H1 (cell line): ENCODE data around the gene MYH8. TPM values are rescaled to one million over a fixed set of nuclear protein-coding genes. Genes with fewer than 3 reads are reported as not detected.
A peak's percentile ranks its signal among the peaks of the same experiment; 100 is the strongest.

Source experiments
- CTCF ChIA-PET: fragments of 300-600 bp; sonication (Branson Sonifier 250); formaldehyde crosslinking; loops from one replicate; lab custom pipeline; 2021; ENCODE audit not compliant: partially characterized antibody; lab: Charles Lee
- POLR2A ChIA-PET: fragments of 300-600 bp; sonication (Branson Sonifier 250); formaldehyde crosslinking; loops from one replicate; lab custom pipeline; 2021; ENCODE audit warnings: inconsistent platforms; ENCODE audit not compliant: partially characterized antibody; lab: Charles Lee
- DNase-seq, 2 experiments: peaks; one replicate each; pipeline versions ENCODE4 v3.0.0 to v3.0.0-alpha.2; 2010 to 2022; ENCODE audit warnings: low spot score in 2 of 2, low read depth in 1 of 2, mixed read lengths in 1 of 2
- FAIRE-seq: peaks from 2 replicates; lab custom pipeline; 2011; peaks lifted over from hg19 to GRCh38; lab: Jason Lieb, UNC
- H2AFZ ChIP-seq: 2 replicates; pipeline ENCODE4 v1.8.1; 2012; ENCODE audit warnings: low read length, inconsistent platforms
- H2AK5ac ChIP-seq: 2 replicates; pipeline ENCODE4 v1.6.1; 2013; ENCODE audit warnings: low read depth, low read length
- H2BK120ac ChIP-seq: replicated peaks from 2 replicates; pipeline ENCODE3; 2013; ENCODE audit warnings: low read depth, low read length, inconsistent platforms
- H2BK12ac ChIP-seq: 2 replicates; pipeline ENCODE4 v1.6.1; 2013; ENCODE audit warnings: low read depth, low read length
- H2BK15ac ChIP-seq: 2 replicates; pipeline ENCODE4 v1.6.1; 2013; ENCODE audit warnings: low read length
- H2BK20ac ChIP-seq: 2 replicates; pipeline ENCODE4 v1.6.1; 2013; ENCODE audit warnings: low read length
- H2BK5ac ChIP-seq: 2 replicates; pipeline ENCODE4 v1.6.1; 2013; ENCODE audit warnings: low read depth, low read length
- H3K14ac ChIP-seq: 2 replicates; pipeline ENCODE4 v1.6.1; 2013; ENCODE audit warnings: inconsistent platforms; ENCODE audit not compliant: insufficient read length
- H3K18ac ChIP-seq: 2 replicates; pipeline ENCODE4 v1.6.1; 2013; ENCODE audit warnings: low read length; ENCODE audit errors: extremely low read depth
- H3K23ac ChIP-seq: 2 replicates; pipeline ENCODE4 v1.6.1; 2013; ENCODE audit warnings: inconsistent platforms; ENCODE audit not compliant: insufficient read length
- H3K23me2 ChIP-seq: 2 replicates; pipeline ENCODE4 v1.6.1; 2013; ENCODE audit warnings: low read depth, low read length
- H3K27ac ChIP-seq: 2 replicates; pipeline ENCODE4 v1.6.1; 2011; ENCODE audit warnings: low read depth, low read length, inconsistent platforms
- H3K27me3 ChIP-seq, 4 experiments: replicated peaks in 1 of 4; 1 replicate in 1 of 4; 2 replicates in 3 of 4; pipeline versions ENCODE4 v1.6.1 to v1.8.1; 2011 to 2013; ENCODE audit warnings: low read length in 3 of 4, mild to moderate bottlenecking in 3 of 4, inconsistent platforms in 2 of 4, mixed read lengths in 2 of 4, moderate library complexity in 1 of 4; ENCODE audit not compliant: control insufficient read depth in 3 of 4, insufficient read depth in 3 of 4; ENCODE audit errors: extremely low read depth in 1 of 4
- H3K36me3 ChIP-seq, 4 experiments: 2 replicates each; pipeline versions ENCODE4 v1.6.1 to v1.8.1; 2011 to 2013; ENCODE audit warnings: mild to moderate bottlenecking in 4 of 4, low read length in 3 of 4, moderate library complexity in 2 of 4, control low read depth in 1 of 4, inconsistent platforms in 1 of 4; ENCODE audit not compliant: insufficient read depth in 4 of 4, control insufficient read depth in 2 of 4
- H3K4ac ChIP-seq: replicated peaks from 2 replicates; pipeline ENCODE3; 2013; ENCODE audit warnings: low read length, low read depth, mixed read lengths, inconsistent platforms; ENCODE audit not compliant: insufficient read length
- H3K4me1 ChIP-seq, 4 experiments: replicated peaks in 1 of 4; 1 replicate in 1 of 4; 2 replicates in 3 of 4; pipeline versions ENCODE4 v1.6.1 to v1.8.1; 2011 to 2013; ENCODE audit warnings: low read length in 3 of 4, inconsistent platforms in 2 of 4, mixed read lengths in 1 of 4; ENCODE audit not compliant: insufficient read depth in 4 of 4, control insufficient read depth in 3 of 4
- H3K4me2 ChIP-seq, 2 experiments: 2 replicates each; pipeline versions ENCODE4 v1.6.1 to v1.8.1; 2011 to 2013; ENCODE audit warnings: low read depth in 2 of 2, low read length in 2 of 2, control low read depth in 1 of 2, inconsistent platforms in 1 of 2, mild to moderate bottlenecking in 1 of 2; ENCODE audit not compliant: insufficient read depth in 1 of 2
- H3K4me3 ChIP-seq, 4 experiments: fragments of 200-600, 300-600 bp in 1 of 4; sonication (generic), shearing (Covaris generic), sonication (Bioruptor Twin) in 1 of 4; 2 replicates each; pipeline versions ENCODE4 v1.5.1 to v1.8.1; 2011 to 2016; ENCODE audit warnings: low read length in 4 of 4, low read depth in 3 of 4, control low read depth in 2 of 4, inconsistent platforms in 2 of 4, mild to moderate bottlenecking in 2 of 4, mixed read lengths in 1 of 4, moderate library complexity in 1 of 4; ENCODE audit not compliant: insufficient read depth in 2 of 4; ENCODE audit errors: extremely low read depth in 1 of 4
- H3K56ac ChIP-seq: replicated peaks from 2 replicates; pipeline ENCODE3; 2013; ENCODE audit warnings: low read depth, mild to moderate bottlenecking, mixed read lengths, low read length, inconsistent platforms; ENCODE audit not compliant: insufficient read length
- H3K79me1 ChIP-seq: 2 replicates; pipeline ENCODE4 v1.6.1; 2013; ENCODE audit warnings: low read depth, low read length, control low read depth
- H3K79me2 ChIP-seq, 2 experiments: 2 replicates each; pipeline versions ENCODE4 v1.6.1 to v1.8.1; 2012 to 2013; ENCODE audit warnings: low read length in 2 of 2, mild to moderate bottlenecking in 2 of 2, inconsistent platforms in 1 of 2; ENCODE audit not compliant: insufficient read depth in 2 of 2, control insufficient read depth in 1 of 2
- H3K9ac ChIP-seq, 4 experiments: replicated peaks in 1 of 4; 1 replicate in 1 of 4; 2 replicates in 3 of 4; pipeline versions ENCODE4 v1.6.1 to v1.8.1; 2011 to 2013; ENCODE audit warnings: low read depth in 3 of 4, low read length in 3 of 4, control low read depth in 2 of 4, mild to moderate bottlenecking in 2 of 4, moderate library complexity in 2 of 4, inconsistent platforms in 1 of 4; ENCODE audit errors: extremely low read depth in 1 of 4
- H3K9me3 ChIP-seq, 2 experiments: 2 replicates each; pipeline versions ENCODE4 v1.6.1 to v1.8.1; 2012 to 2013; ENCODE audit warnings: mild to moderate bottlenecking in 2 of 2, moderate library complexity in 2 of 2, control low read depth in 1 of 2, inconsistent platforms in 1 of 2, low read depth in 1 of 2, low read length in 1 of 2, mixed read lengths in 1 of 2; ENCODE audit not compliant: insufficient read depth in 2 of 2
- H4K20me1 ChIP-seq, 2 experiments: replicated peaks in 1 of 2; 2 replicates each; pipeline versions ENCODE3 to v1.8.1; 2011 to 2013; ENCODE audit warnings: inconsistent platforms in 2 of 2, low read length in 2 of 2, mild to moderate bottlenecking in 1 of 2; ENCODE audit not compliant: insufficient read depth in 2 of 2, control insufficient read depth in 1 of 2
- H4K5ac ChIP-seq: 2 replicates; pipeline ENCODE4 v1.6.1; 2013; ENCODE audit warnings: low read length, low read depth, mixed read lengths, inconsistent platforms; ENCODE audit not compliant: insufficient read length
- H4K8ac ChIP-seq: 2 replicates; pipeline ENCODE4 v1.8.0; 2013; ENCODE audit warnings: mild to moderate bottlenecking, moderate library complexity, low read length, inconsistent platforms; ENCODE audit not compliant: insufficient read depth; ENCODE audit errors: extremely low read depth
- H4K91ac ChIP-seq: replicated peaks from 2 replicates; pipeline ENCODE3; 2013; ENCODE audit warnings: low read length, mixed read lengths, inconsistent platforms; ENCODE audit not compliant: insufficient read length
- ASH2L ChIP-seq: fragments of 200-600, 300-600 bp; sonication (generic); IDR thresholded peaks from one replicate; pipeline ENCODE4 v1.7.1; 2017; ENCODE audit warnings: low read length
- BRCA1 ChIP-seq: IDR thresholded peaks from 2 replicates; pipeline ENCODE4 v1.6.1; 2012; ENCODE audit warnings: low read depth, low read length, improper control_type of control experiment
- CBX5 ChIP-seq: fragments of 300-800, 300-1000 bp; sonication (generic); IDR thresholded peaks from 2 replicates; pipeline ENCODE4 v1.7.1; 2016; ENCODE audit warnings: antibody characterized with exemption, low read length, low read depth
- CEBPB ChIP-seq: IDR thresholded peaks from 2 replicates; pipeline ENCODE4 v1.6.1; 2012; ENCODE audit warnings: low read depth, low read length
- CHD1 ChIP-seq: IDR thresholded peaks from 2 replicates; pipeline ENCODE4 v1.6.1; 2012; ENCODE audit warnings: low read depth, low read length, improper control_type of control experiment
- CHD2 ChIP-seq: IDR thresholded peaks from 2 replicates; pipeline ENCODE4 v1.6.1; 2012; ENCODE audit warnings: low read length, improper control_type of control experiment
- CREB1 ChIP-seq: IDR thresholded peaks from 2 replicates; pipeline ENCODE4 v1.6.1; 2012; ENCODE audit warnings: inconsistent platforms
- EZH2 ChIP-seq: fragments of 200-600 bp; sonication (generic); IDR thresholded peaks from 2 replicates; pipeline ENCODE4 v1.7.1; 2012; ENCODE audit warnings: low read depth, mild to moderate bottlenecking, moderate library complexity, low read length, inconsistent platforms; ENCODE audit not compliant: severe bottlenecking
- FOSL1 ChIP-seq: IDR thresholded peaks from 2 replicates; pipeline ENCODE4 v1.6.1; 2011; ENCODE audit warnings: mild to moderate bottlenecking, low read depth, low read length, moderate library complexity; ENCODE audit not compliant: insufficient read depth
- KDM1A ChIP-seq: fragments of 200-600, 300-600 bp; sonication (generic); IDR thresholded peaks from 2 replicates; pipeline ENCODE4 v1.7.1; 2016; ENCODE audit warnings: mild to moderate bottlenecking, low read length, borderline replicate concordance
- MAFK ChIP-seq: IDR thresholded peaks from 2 replicates; pipeline ENCODE4 v1.6.1; 2012; ENCODE audit warnings: low read depth, mild to moderate bottlenecking, improper control_type of control experiment, low read length
- NRF1 ChIP-seq: IDR thresholded peaks from 2 replicates; pipeline ENCODE4 v1.6.1; 2011; ENCODE audit warnings: mild to moderate bottlenecking, low read depth, low read length, improper control_type of control experiment
- POLR2AphosphoS5 ChIP-seq: IDR thresholded peaks from 2 replicates; pipeline ENCODE4 v1.6.1; 2011; ENCODE audit warnings: low read depth, low read length
- SRF ChIP-seq: IDR thresholded peaks from 2 replicates; pipeline ENCODE4 v1.6.1; 2011; ENCODE audit warnings: mild to moderate bottlenecking, low read depth, low read length, moderate library complexity
- TBP ChIP-seq: IDR thresholded peaks from 2 replicates; pipeline ENCODE4 v1.6.1; 2011; ENCODE audit warnings: low read depth, low read length, improper control_type of control experiment
- WGBS, 2 experiments: shearing (Covaris generic) in 1 of 2; methylation state at CpG; one replicate each; pipeline versions ENCODE4 v1.1.6 to v1.1.7; 2013 to 2015; ENCODE audit warnings: low lambda C conversion rate in 2 of 2, mixed read lengths in 2 of 2, inconsistent platforms in 1 of 2, low coverage in 1 of 2, missing lambda C conversion rate in 1 of 2; ENCODE audit not compliant: insufficient replicate concordance in 2 of 2, insufficient coverage in 1 of 2, insufficient read length in 1 of 2; ENCODE audit errors: extremely low coverage in 1 of 2, missing lambda C conversion rate in 1 of 2; 5-methylcytosine and 5-hydroxymethylcytosine counted together
- polyA plus RNA-seq, 7 experiments: library from polyadenylated mRNA; depleted of rRNA in 3 of 7; stranded (reverse) in 5 of 7; unstranded in 2 of 7; fragments of >200 nt in 5 of 7; fragments of 200-250 nt in 2 of 7; gene quantifications; 1 replicate in 5 of 7; 2 replicates in 1 of 7; 4 replicates in 1 of 7; pipeline versions ENCODE4 v1.2.1 to v1.2.3, GENCODE V29; 2011 to 2013; ENCODE audit warnings: missing spikeins in 2 of 7, mixed read lengths in 2 of 7
- total RNA-seq: library from RNA; stranded (reverse); fragmentation: NEBNext Ultra II Directional; extraction: Animal tissue kit (Norgen Biotek cat#: 25700); gene quantifications from 2 replicates; pipeline ENCODE4 v1.2.1, GENCODE V29; 2021
- TF ChIP-seq, protein P1 (sequence below): IDR thresholded peaks from 2 replicates; pipeline ENCODE4 v1.6.1; 2011; ENCODE audit warnings: low read depth, mild to moderate bottlenecking, low read length; ENCODE audit not compliant: insufficient read depth

The MYH8 gene
- total and polyA plus RNA-seq, 2 of the 8 experiments (the other 6 are each of a cell fraction or from before 2014, with no cell fraction given): not detected

DNA sequence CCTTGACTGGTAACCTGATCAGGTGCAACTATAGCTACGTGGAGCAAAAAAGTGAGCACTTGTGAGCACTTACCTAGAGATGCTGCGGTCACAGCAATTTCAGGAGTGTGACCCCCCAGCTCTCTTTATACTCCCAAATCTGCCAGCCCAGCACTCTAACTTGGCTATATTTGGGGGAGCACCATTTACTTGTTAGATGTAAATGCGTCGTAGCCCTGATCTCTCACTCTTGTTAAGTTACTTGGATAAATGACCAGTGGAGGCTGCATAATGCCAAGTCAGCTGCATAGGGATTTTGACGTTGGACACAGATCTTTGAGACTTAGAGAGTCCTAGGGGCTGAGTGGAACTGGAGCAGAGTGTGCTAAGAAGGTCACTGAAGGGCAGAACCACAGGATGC lies 48.8 kb downstream of the MYH8 start, which contains the start of gene MYH13:
Gene MYH13, minus strand, starts transcription at position 101 of the 400 bp plus-strand sequence. CDS start 8,476 bp downstream, outside the sequence.
- 84% methylated on average over 5 of the region's 5 CpGs; no CpG with 5 or more reads in 1 of the 2 experiments for WGBS, 2 experiments
- no peak for DNase-seq
- TF ChIP-seq POLR2AphosphoS5 (no peak), SRF (no peak), EZH2 (no peak), KDM1A (no peak), BRCA1 (no peak), NRF1 (no peak), MAFK (no peak), CREB1 (no peak), TBP (no peak), FOSL1 (no peak), CBX5 (no peak), CHD2 (no peak), CEBPB (no peak), CHD1 (no peak), ASH2L (no peak)
- TF ChIP-seq, protein P1, sequence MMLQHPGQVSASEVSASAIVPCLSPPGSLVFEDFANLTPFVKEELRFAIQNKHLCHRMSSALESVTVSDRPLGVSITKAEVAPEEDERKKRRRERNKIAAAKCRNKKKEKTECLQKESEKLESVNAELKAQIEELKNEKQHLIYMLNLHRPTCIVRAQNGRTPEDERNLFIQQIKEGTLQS: no peak

More for the DNA sequence above, 48.8 kb downstream of the MYH8 start, which contains the start of gene MYH13:
- no peak for FAIRE-seq
- H3K36me3 ChIP-seq: no peaks in the 10 kb centered on the region
- no peak within 1 kb of the TSS for H3K14ac ChIP-seq
- H2AFZ ChIP-seq: peak within 1 kb of the TSS; percentile 15; the same call in 1 of the 2 replicates
- no peak within 1 kb of the TSS for H3K9ac ChIP-seq
- H3K4ac ChIP-seq: no peak within 1 kb of the TSS
- H3K79me2 ChIP-seq: no peaks in the 10 kb centered on the region
- no peak within 1 kb of the TSS for H2BK5ac ChIP-seq
- H3K18ac ChIP-seq: no peak within 1 kb of the TSS
- no peaks in the 10 kb centered on the region for H3K23me2 ChIP-seq
- ChIA-PET CTCF (interaction anchor here (0.8 to 2.8 kb wide), 5 partner anchors 8 to 244 kb away, joined by 3 to 10 read pairs (median 3); no protein-coding TSS in a partner anchor), POLR2A (no interaction called here)
- no peaks in the 10 kb centered on the region for H3K4me1 ChIP-seq
- H2BK12ac ChIP-seq: no peak within 1 kb of the TSS
- no peak within 1 kb of the TSS for H3K27ac ChIP-seq
- H2AK5ac ChIP-seq: no peak within 1 kb of the TSS
- H2BK15ac ChIP-seq: no peak within 1 kb of the TSS
- no peak within 1 kb of the TSS for H4K5ac ChIP-seq
- H3K79me1 ChIP-seq: no peaks in the 10 kb centered on the region
- no peak within 1 kb of the TSS for H2BK120ac ChIP-seq
- no peak within 1 kb of the TSS for H4K8ac ChIP-seq
- no peaks in the 10 kb centered on the region for H3K27me3 ChIP-seq
- H3K56ac ChIP-seq: no peak within 1 kb of the TSS
- no peaks in the 10 kb centered on the region for H4K20me1 ChIP-seq
- no peak within 1 kb of the TSS for H2BK20ac ChIP-seq
- no peak within 1 kb of the TSS for H3K23ac ChIP-seq
- H3K4me2 ChIP-seq: no peak within 1 kb of the TSS
- no peak within 1 kb of the TSS for H4K91ac ChIP-seq
- no peaks in the 10 kb centered on the region for H3K9me3 ChIP-seq
- no peak within 1 kb of the TSS for H3K4me3 ChIP-seq
